ENCODE measurements around the gene ZNF275.
"Not testable (repeated sequence)": the region's sequence is repeated elsewhere in the genome, so short reads cannot be mapped to it uniquely, and the experiment has no call there.

- TF ChIP-seq EZH2phosphoT487 (IDR thresholded peaks at IDR 0.05; ENCODE audit: borderline replicate concordance); REST (IDR thresholded peaks at IDR 0.05; ENCODE audit: low read depth); ZFX (IDR thresholded peaks at IDR 0.05); CTCF (IDR thresholded peaks at IDR 0.05 in 2 of 3, conservative IDR thresholded peaks at IDR 0.05 in 1 of 3; ENCODE audit: borderline replicate concordance in 1 of 3, insufficient read depth in 1 of 3, low read depth in 2 of 3, low read length in 2 of 3); SRF (IDR thresholded peaks at IDR 0.05; ENCODE audit: low read depth); SP1 (IDR thresholded peaks at IDR 0.05; ENCODE audit: low read depth): not testable (repeated sequence)
Measured at GRCh38 chrX:153389460-153389768, 55.5 kb downstream of the ZNF275 start.

Data from HCT116 (cell line).